T-helper 2 cell treated with Interferon-gamma antibody and Interleukin-4, amounts not matched to agents 5 μg/mL and 100 μg/mL, for 36 hours (primary cell): ENCODE results near the gene DHRS7.
A peak's percentile ranks its signal among the peaks of the same experiment; 100 is the strongest.
"Not testable (repeated sequence)": the region's sequence is repeated elsewhere in the genome, so short reads cannot be mapped to it uniquely, and the experiment has no call there.

Source experiments
- DNase-seq: peaks from one replicate; pipeline ENCODE4 v3.0.0; 2021; ENCODE audit warnings: low spot score
- H3K27ac Mint-ChIP-seq: one replicate; pipeline ENCODE4 v1.8.0; 2021; ENCODE audit warnings: mild to moderate bottlenecking, mixed read lengths
- H3K27me3 Mint-ChIP-seq: one replicate; pipeline ENCODE4 v1.8.0; 2021; ENCODE audit warnings: low read depth, mixed read lengths
- H3K36me3 Mint-ChIP-seq: one replicate; pipeline ENCODE4 v1.8.0; 2021; ENCODE audit warnings: low read depth, mixed read lengths
- H3K4me1 Mint-ChIP-seq: one replicate; pipeline ENCODE4 v1.8.0; 2021; ENCODE audit warnings: low read depth, mixed read lengths
- H3K4me3 Mint-ChIP-seq: one replicate; pipeline ENCODE4 v1.8.0; 2022; ENCODE audit warnings: mild to moderate bottlenecking, moderate library complexity, mixed read lengths
- H3K9me3 Mint-ChIP-seq: one replicate; pipeline ENCODE4 v1.8.0; 2021; ENCODE audit warnings: mixed read lengths

DHRS7 gene

DNA sequence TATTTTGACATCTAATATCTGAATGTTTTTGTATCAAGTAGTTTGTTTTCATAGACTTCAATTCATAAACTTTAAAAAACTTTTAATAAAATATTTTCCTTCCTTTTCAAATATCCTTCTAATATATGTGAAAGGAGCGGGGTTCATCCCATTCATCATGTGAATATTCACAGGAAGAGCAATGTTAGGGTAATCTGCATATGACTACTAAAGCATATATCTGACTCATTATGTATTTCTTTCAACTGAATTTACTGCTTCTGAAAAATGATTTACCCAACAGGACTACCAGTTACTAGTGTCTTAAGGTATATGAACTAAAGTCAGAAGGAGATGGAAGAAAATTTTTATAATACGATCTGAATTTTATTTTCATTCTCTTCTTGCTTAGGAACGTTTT, 30.5 kb downstream of the DHRS7 start:
- H3K27me3 Mint-ChIP-seq, result no peaks in the 10 kb centered on the region
- H3K4me1 Mint-ChIP-seq, result peaks cover 8% of the 10 kb centered on the region
- H3K36me3 Mint-ChIP-seq, result peaks cover 32% of the 10 kb centered on the region
- no peak overlapping the region for H3K27ac Mint-ChIP-seq
- no peak overlapping the region for H3K4me3 Mint-ChIP-seq
- no peaks in the 10 kb centered on the region for H3K9me3 Mint-ChIP-seq
- no peak for DNase-seq

DNA sequence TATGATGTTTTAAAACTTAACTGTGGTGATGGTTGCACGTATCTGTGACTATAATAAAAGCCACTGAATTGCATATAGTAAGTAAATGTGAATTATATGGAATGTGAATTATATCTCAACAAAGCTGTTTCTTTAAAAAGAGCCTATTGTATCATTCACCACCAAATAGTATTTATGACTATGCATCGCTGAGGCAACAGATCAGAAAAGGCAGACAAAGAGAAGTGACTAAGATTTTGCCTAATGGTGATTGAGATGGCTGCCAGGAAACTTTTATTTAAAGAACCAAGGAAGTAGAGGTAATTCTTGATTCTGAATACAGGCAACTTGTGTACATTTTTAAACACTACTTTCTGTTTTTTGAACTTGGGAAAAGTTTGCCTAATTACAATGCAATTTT, 31.7 kb downstream of the DHRS7 start:
- Mint-ChIP-seq H3K36me3 (peaks cover 36% of the 10 kb centered on the region), H3K27me3 (no peaks in the 10 kb centered on the region)

DNA sequence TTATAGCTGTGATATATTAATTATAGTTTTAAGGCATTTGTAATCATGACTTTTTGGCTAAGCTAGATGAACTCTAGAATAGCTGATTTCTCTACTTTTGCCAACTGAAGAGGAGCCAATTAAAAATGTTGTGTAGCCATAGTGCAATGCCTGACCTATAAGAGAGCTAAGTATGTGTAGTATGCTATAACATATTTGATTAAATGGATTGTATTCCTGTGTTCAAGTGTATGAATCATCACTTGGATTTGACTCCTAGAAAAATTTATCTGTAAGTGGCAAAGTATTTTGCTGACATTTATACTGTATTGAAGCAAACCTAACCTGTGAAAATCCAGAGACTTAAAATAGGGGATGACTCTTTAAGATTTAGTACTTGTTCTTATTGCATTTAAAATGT, 39.3 kb downstream of the DHRS7 start:
- H3K4me3 Mint-ChIP-seq, result no peak overlapping the region
- no peak for DNase-seq
- no peaks in the 10 kb centered on the region for H3K27me3 Mint-ChIP-seq
- H3K9me3 Mint-ChIP-seq, result no peaks in the 10 kb centered on the region
- H3K27ac Mint-ChIP-seq, result no peak overlapping the region
- H3K36me3 Mint-ChIP-seq, result peaks cover 63% of the 10 kb centered on the region
- H3K4me1 Mint-ChIP-seq, result peaks cover 6% of the 10 kb centered on the region

More for the DNA sequence above, 31.7 kb downstream of the DHRS7 start:
- no peak for DNase-seq
- Mint-ChIP-seq H3K27ac (no peak overlapping the region), H3K4me3 (no peak overlapping the region), H3K9me3 (no peaks in the 10 kb centered on the region), H3K4me1 (peaks cover 8% of the 10 kb centered on the region)

DNA sequence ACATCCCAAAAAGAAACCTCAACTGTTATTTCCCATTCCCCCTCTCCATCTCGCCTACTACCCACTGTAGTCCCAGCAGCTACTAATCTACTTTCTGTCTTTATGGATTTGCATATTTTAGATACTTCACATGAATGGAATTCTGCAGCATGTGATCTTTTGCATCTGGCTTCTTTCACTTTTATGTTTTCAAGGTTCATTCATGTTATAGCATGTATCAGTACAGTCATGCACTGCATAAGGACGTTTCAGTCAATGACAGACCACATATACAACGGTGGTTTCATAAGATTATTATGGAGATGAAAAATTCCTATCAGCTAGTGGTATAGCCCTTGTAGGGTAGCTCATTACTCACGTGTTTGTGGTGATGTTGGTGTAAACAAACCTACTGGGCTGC, 49.0 kb downstream of the DHRS7 start:
- DNase-seq, result no peak
- H3K9me3 Mint-ChIP-seq, result no peaks in the 10 kb centered on the region
- H3K4me1 Mint-ChIP-seq, result peaks cover 13% of the 10 kb centered on the region
- H3K4me3 Mint-ChIP-seq, result no peak overlapping the region
- H3K27ac Mint-ChIP-seq, result no peak overlapping the region
- no peaks in the 10 kb centered on the region for H3K27me3 Mint-ChIP-seq
- H3K36me3 Mint-ChIP-seq, result peaks cover 30% of the 10 kb centered on the region

DNA sequence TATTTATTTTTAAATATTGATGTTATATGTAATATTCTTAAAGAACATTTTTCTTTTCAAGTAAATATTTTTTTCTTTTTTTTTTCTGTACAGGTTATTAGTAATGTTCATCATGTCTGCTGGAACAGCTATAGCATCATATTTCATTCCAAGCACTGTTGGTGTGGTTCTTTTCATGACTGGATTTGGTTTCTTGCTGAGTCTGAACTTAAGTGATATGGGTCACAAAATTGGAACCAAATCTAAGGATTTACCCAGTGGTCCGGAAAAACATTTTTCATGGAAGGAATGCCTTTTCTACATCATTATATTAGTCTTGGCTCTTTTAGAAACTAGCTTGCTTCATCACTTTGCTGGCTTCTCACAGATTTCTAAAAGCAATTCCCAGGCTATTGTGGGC, 50.3 kb downstream of the DHRS7 start:
- peaks cover 31% of the 10 kb centered on the region for H3K36me3 Mint-ChIP-seq
- H3K9me3 Mint-ChIP-seq, result no peaks in the 10 kb centered on the region
- H3K27ac Mint-ChIP-seq, result no peak overlapping the region
- no peak overlapping the region for H3K4me3 Mint-ChIP-seq
- DNase-seq, result no peak
- H3K4me1 Mint-ChIP-seq, result peaks cover 18% of the 10 kb centered on the region
- no peaks in the 10 kb centered on the region for H3K27me3 Mint-ChIP-seq

DNA sequence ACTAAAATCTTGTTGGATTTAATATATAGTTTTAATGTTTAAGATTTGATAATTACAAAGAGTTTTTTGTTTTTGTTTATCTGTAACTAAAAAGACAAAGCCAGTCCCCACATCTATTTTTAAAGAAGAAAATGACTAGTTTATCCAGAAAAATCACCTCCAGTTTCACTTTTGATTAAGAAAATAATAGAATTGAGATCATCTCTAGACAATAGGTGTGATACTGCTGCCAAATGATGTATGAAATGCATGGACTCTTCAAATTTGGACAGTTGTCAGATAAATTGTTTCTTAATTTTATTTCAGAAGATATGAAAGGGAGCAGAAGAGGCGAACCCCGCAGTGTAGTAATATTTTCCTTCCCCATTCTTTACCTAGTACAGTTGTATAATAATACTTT, 53.5 kb downstream of the DHRS7 start:
- H3K4me3 Mint-ChIP-seq, result no peak overlapping the region
- peaks cover 33% of the 10 kb centered on the region for H3K36me3 Mint-ChIP-seq
- H3K27me3 Mint-ChIP-seq, result no peaks in the 10 kb centered on the region
- peaks cover 25% of the 10 kb centered on the region for H3K4me1 Mint-ChIP-seq
- no peak for DNase-seq
- H3K27ac Mint-ChIP-seq, result no peak overlapping the region
- no peaks in the 10 kb centered on the region for H3K9me3 Mint-ChIP-seq

DNA sequence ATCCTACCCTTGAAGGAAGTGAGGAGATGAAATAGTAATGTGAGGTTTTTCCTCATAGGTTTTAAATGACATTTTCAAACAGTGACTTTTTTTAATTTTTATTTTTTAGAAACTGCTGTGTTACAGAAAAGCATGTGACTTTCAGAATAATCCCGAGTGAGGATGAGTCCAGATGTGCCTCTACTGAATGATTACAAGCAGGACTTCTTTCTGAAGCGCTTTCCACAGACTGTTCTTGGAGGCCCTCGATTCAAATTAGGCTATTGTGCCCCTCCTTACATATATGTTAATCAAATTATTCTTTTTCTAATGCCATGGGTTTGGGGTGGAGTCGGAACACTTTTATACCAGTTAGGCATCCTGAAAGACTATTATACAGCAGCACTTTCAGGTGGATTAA, 57.7 kb downstream of the DHRS7 start:
- Mint-ChIP-seq H3K4me1 (peaks cover 28% of the 10 kb centered on the region), H3K27ac (no peak overlapping the region), H3K4me3 (no peak overlapping the region), H3K9me3 (no peaks in the 10 kb centered on the region), H3K27me3 (no peaks in the 10 kb centered on the region), H3K36me3 (peaks cover 32% of the 10 kb centered on the region)
- DNase-seq, result no peak

DNA sequence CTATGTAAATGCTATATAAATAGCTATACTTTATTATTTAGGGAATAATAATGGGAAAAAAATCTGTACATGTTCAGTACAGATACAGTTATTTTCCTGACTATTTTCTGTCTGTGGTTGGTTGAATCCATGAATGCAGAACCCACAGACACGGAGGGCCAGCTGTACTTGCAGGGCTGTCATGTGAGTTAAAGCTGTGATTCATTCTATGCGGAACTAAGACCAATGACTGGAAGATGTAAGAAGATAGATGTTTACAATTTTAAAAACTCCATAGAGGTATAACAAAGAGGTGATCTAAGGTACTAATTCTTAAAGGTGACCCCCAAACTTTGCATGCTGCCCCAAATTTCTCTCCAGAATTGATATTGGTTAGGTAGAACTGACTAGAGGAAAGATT, 58.9 kb downstream of the DHRS7 start:
- peaks cover 32% of the 10 kb centered on the region for H3K36me3 Mint-ChIP-seq
- H3K27me3 Mint-ChIP-seq, result no peaks in the 10 kb centered on the region
- H3K4me3 Mint-ChIP-seq, result no peak overlapping the region
- no peak overlapping the region for H3K27ac Mint-ChIP-seq
- no peaks in the 10 kb centered on the region for H3K9me3 Mint-ChIP-seq
- peaks cover 22% of the 10 kb centered on the region for H3K4me1 Mint-ChIP-seq
- DNase-seq, result no peak

DNA sequence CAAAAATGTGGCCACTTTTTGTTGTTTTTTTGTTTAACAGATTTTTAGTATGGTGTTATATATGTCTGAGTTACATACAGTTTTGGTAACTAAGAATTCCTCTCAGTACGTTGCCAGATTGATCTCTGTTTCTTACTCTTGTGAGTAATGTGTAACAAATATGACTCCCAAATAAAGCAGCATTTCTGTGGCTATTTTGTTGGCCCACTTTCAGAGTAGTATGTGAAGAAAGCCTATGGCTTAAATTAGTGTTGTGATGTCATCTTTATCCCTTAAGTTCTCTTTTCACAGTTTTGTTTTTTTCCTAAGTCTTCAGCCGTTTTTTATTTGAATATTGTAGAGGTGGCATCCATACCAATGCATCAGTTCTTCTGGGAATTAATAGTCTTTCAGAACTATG, 62.8 kb downstream of the DHRS7 start:
- Mint-ChIP-seq H3K36me3 (peaks cover 29% of the 10 kb centered on the region), H3K9me3 (no peaks in the 10 kb centered on the region), H3K4me1 (peaks cover 25% of the 10 kb centered on the region), H3K27me3 (no peaks in the 10 kb centered on the region), H3K27ac (no peak overlapping the region), H3K4me3 (no peak overlapping the region)
- no peak for DNase-seq

DNA sequence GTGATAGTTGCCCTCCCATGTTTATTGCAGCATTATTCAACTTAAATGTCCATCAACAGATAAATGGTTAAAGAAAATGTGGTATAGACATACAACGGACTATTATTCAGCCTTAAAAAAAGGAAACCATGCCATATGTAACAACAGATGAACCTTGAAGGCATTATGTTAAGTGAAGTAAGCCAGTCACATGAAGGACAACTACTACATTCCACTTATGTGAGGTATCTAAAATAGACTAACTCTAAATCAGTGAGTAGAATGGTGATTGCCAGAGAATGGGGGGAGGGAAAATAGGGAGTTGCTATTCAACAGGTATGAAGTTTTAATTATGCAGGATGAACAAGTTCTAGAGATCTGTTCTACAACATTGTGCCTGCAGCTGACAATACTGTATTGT, 63.4 kb downstream of the DHRS7 start:
- Mint-ChIP-seq H3K4me1 (peaks cover 28% of the 10 kb centered on the region), H3K27me3 (no peaks in the 10 kb centered on the region), H3K9me3 (no peaks in the 10 kb centered on the region), H3K27ac (no peak overlapping the region), H3K36me3 (peaks cover 32% of the 10 kb centered on the region), H3K4me3 (no peak overlapping the region)
- no peak for DNase-seq

DNA sequence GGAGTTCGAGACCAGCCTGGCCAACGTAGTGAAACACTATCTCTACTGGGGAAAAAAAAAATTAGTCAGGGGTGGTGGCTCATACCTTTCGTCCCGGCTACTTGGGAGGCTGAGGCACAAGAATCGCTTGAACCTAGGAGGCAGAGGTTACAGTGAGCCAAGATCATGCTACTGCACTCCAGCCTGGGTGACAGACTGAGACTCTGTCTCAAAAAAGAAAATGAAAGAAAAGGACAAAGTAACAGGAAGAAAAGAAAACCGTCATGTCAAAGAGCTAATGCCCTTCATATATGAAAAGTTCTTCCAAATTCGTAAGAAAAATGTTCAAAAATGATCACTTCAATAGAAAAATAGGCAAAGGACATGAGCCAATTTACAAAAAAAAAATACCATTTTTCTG, 65.3 kb downstream of the DHRS7 start:
- DNase-seq, H3K9me3 Mint-ChIP-seq, H3K27me3 Mint-ChIP-seq, H3K27ac Mint-ChIP-seq: not testable (repeated sequence)
- Mint-ChIP-seq H3K4me1 (peaks cover 34% of the 10 kb centered on the region), H3K4me3 (peak overlapping the region; percentile 50), H3K36me3 (peaks cover 35% of the 10 kb centered on the region)

DNA sequence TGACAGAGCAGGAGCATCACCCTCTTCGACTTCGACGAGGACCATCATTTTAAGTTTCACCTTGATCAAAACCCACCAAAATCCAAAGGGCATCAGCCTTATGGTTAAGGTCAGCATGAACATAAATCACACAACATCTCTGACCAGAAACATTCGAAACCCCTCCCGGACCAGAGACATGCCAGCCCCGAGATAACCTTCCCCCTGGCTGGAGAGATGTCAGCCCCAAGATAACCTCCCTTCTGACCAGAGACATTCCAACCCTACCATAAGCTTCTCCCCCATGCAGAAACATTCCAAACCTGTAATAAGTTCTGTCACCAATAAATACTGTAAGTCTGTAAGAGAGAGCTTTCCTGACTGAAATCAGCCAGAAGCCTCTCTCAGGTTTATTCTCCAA, 67.2 kb downstream of the DHRS7 start:
- peaks cover 30% of the 10 kb centered on the region for H3K36me3 Mint-ChIP-seq
- H3K27me3 Mint-ChIP-seq, result no peaks in the 10 kb centered on the region
- no peak overlapping the region for H3K27ac Mint-ChIP-seq
- H3K4me3 Mint-ChIP-seq, result no peak overlapping the region
- no peak for DNase-seq
- H3K4me1 Mint-ChIP-seq, result peaks cover 45% of the 10 kb centered on the region
- H3K9me3 Mint-ChIP-seq, result no peaks in the 10 kb centered on the region

DNA sequence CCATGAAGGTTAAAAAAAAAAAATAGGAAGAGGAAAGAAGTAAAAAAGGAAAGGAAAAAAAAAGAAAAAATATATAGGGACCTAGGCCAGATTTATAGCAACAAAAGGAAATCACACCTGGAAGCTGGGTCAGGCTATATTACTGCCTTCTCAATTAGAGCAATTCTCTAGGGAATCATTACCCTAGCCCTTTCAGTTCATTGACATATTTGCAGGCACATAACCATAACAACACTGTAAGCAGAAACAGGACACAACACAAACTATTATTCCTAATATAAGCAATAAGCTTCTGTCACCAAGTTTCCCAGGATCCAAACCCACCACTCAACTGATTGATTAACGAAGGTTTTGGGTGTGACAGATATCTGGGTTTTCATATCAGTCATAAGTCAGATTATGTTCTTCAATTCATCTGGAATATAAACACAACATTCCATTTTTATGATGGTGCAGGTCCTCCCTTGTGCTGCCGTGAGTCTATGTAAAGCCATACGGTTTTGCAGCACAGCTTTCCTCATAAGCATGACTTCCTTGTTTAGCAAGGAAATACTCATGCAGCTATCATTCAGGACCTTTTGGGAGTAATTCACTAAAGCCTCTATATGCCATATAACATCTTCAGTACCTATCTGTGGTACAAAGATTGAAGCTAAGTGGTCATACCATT, 69.3 kb downstream of the DHRS7 start:
- H3K4me3 Mint-ChIP-seq, result no peak overlapping the region
- H3K27ac Mint-ChIP-seq, result no peak overlapping the region
- no peak for DNase-seq
- H3K4me1 Mint-ChIP-seq, result peaks cover 48% of the 10 kb centered on the region
- no peaks in the 10 kb centered on the region for H3K9me3 Mint-ChIP-seq
- H3K27me3 Mint-ChIP-seq, result no peaks in the 10 kb centered on the region
- peaks cover 27% of the 10 kb centered on the region for H3K36me3 Mint-ChIP-seq

DNA sequence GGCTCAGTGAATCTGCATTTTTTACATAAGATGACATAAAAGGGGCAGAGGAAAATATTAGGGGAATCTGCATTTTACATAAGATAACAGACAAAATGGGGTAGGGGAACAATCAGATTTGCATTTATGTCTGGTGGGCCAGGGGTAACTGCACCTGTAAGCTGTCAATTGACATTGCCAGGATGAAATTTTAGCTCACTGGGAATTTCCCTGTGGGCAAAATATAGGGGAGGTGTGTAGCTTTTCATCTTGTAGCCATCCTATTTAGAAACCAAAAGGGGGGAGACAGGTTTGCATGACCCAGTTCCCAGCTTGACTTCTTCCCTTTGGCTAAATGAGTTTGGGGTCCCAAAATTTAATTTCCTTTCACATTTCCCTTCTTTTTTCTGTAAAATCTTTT, 70.0 kb downstream of the DHRS7 start:
- peaks cover 24% of the 10 kb centered on the region for H3K36me3 Mint-ChIP-seq
- peak overlapping the region; percentile 45 for H3K4me3 Mint-ChIP-seq
- H3K4me1 Mint-ChIP-seq, result peaks cover 49% of the 10 kb centered on the region
- H3K27ac Mint-ChIP-seq, result no peak overlapping the region
- no peaks in the 10 kb centered on the region for H3K9me3 Mint-ChIP-seq
- H3K27me3 Mint-ChIP-seq, result no peaks in the 10 kb centered on the region
- DNase-seq, result no peak

DNA sequence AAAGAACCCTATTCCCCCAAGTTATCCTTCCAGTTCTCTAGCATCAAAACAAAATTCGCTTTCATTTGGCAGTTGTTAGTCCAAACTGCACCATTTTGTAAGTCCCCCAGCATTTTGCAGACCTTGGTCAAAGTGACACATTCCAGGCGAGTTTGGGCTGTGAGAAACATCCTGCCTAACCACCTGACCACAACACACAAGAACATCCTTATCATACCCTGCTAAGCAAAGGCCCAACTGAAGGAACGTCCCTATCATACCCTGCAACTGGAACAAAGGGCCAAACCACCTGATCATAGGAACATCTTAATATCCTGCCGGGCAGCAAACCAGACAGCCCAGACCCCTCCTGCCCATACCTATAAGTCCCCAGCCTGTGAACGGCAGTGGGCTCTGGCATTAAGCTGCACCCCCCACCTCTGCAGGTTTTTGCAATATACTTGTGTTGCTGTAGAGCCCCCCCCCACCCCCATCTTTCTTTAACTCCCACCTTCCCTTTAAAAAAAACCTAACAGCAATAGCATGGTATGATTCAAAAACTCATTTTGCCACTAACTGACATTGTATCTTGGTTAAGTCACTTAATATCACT, 70.8 kb downstream of the DHRS7 start:
- H3K4me1 Mint-ChIP-seq, result peaks cover 44% of the 10 kb centered on the region
- H3K4me3 Mint-ChIP-seq, result peak overlapping the region; percentile 97
- H3K36me3 Mint-ChIP-seq, result peaks cover 20% of the 10 kb centered on the region
- H3K9me3 Mint-ChIP-seq, result no peaks in the 10 kb centered on the region
- H3K27me3 Mint-ChIP-seq, result no peaks in the 10 kb centered on the region
- H3K27ac Mint-ChIP-seq, result peak overlapping the region; percentile 98
- DNase-seq, result peak; percentile 41
